Naive thymus-derived CD4-positive, alpha-beta T cell (primary cell): ENCODE data around the gene NCOR2. TPM values are rescaled to one million over a fixed set of nuclear protein-coding genes. Genes with fewer than 3 reads are reported as not detected.

Experiments used
- ATAC-seq: fragments of 150-1000 bp; cut with Tn5 transposase; 2 replicates; pipeline ENCODE4 v1.10.0; 2021; ENCODE audit warnings: mild to moderate bottlenecking, moderate library complexity
- CTCF ChIA-PET: fragments of 350-600 bp; sonication (Branson Sonifier 250); formaldehyde crosslinking; loops from one replicate; lab custom pipeline; 2021; ENCODE audit warnings: antibody characterized with exemption; lab: Charles Lee
- POLR2A ChIA-PET: fragments of 350-600 bp; sonication (Branson Sonifier 250); formaldehyde crosslinking; loops from one replicate; lab custom pipeline; 2021; ENCODE audit warnings: antibody characterized with exemption, inconsistent platforms; lab: Charles Lee
- DNase-seq, 9 donors: peaks; one replicate each; pipeline versions ENCODE4 v3.0.0 to v3.0.0-alpha.2; 2020 to 2022; ENCODE audit warnings: mixed read lengths in 1 of 9
- H3K27ac ChIP-seq: one replicate; pipeline ENCODE4 v1.7.0; 2013; ENCODE audit warnings: mild to moderate bottlenecking, low read depth, low read length, moderate library complexity
- H3K27me3 ChIP-seq, 2 donors: one replicate each; pipeline ENCODE4 v1.7.0; 2013; ENCODE audit warnings: low read length in 2 of 2, mild to moderate bottlenecking in 2 of 2, moderate library complexity in 2 of 2; ENCODE audit not compliant: control insufficient read depth in 2 of 2, insufficient read depth in 2 of 2
- H3K36me3 ChIP-seq, 3 experiments: 1 replicate in 2 of 3; 2 replicates in 1 of 3; pipeline ENCODE4 v1.7.0; 2013; ENCODE audit warnings: low read length in 3 of 3, mild to moderate bottlenecking in 3 of 3, moderate library complexity in 1 of 3; ENCODE audit not compliant: insufficient read depth in 3 of 3, control insufficient read depth in 2 of 3
- H3K4me1 ChIP-seq, 2 donors: one replicate each; pipeline ENCODE4 v1.7.0; 2013; ENCODE audit warnings: low read length in 2 of 2, mild to moderate bottlenecking in 2 of 2, moderate library complexity in 1 of 2; ENCODE audit not compliant: control insufficient read depth in 2 of 2, insufficient read depth in 2 of 2
- H3K4me3 ChIP-seq: 2 replicates; pipeline ENCODE4 v1.7.0; 2013; ENCODE audit warnings: mild to moderate bottlenecking, low read length
- H3K9me3 ChIP-seq, 3 experiments: 1 replicate in 2 of 3; 2 replicates in 1 of 3; pipeline ENCODE4 v1.7.0; 2013; ENCODE audit warnings: low read length in 3 of 3; ENCODE audit not compliant: control insufficient read depth in 2 of 3
- H3K27ac Mint-ChIP-seq, 9 donors: one replicate each; pipeline ENCODE4 v1.8.0; 2020 to 2022; ENCODE audit warnings: mixed read lengths in 9 of 9, mild to moderate bottlenecking in 8 of 9, moderate library complexity in 5 of 9, inconsistent platforms in 2 of 9
- H3K27me3 Mint-ChIP-seq, 5 donors: one replicate each; pipeline ENCODE4 v1.8.0; 2021 to 2022; ENCODE audit warnings: mixed read lengths in 5 of 5, mild to moderate bottlenecking in 1 of 5
- H3K36me3 Mint-ChIP-seq, 5 donors: one replicate each; pipeline ENCODE4 v1.8.0; 2020 to 2022; ENCODE audit warnings: mixed read lengths in 5 of 5, mild to moderate bottlenecking in 3 of 5, inconsistent platforms in 1 of 5
- H3K4me1 Mint-ChIP-seq, 7 donors: one replicate each; pipeline ENCODE4 v1.8.0; 2020 to 2022; ENCODE audit warnings: mixed read lengths in 7 of 7, mild to moderate bottlenecking in 3 of 7, inconsistent platforms in 1 of 7
- H3K4me3 Mint-ChIP-seq, 10 donors: one replicate each; pipeline ENCODE4 v1.8.0; 2020 to 2022; ENCODE audit warnings: mild to moderate bottlenecking in 10 of 10, mixed read lengths in 10 of 10, moderate library complexity in 6 of 10, inconsistent platforms in 2 of 10
- H3K9me3 Mint-ChIP-seq, 11 donors: one replicate each; pipeline ENCODE4 v1.8.0; 2020 to 2022; ENCODE audit warnings: mixed read lengths in 11 of 11, mild to moderate bottlenecking in 4 of 11, inconsistent platforms in 1 of 11, moderate library complexity in 1 of 11
- intact Hi-C, 2 donors: fragments of 100-400 bp; cut with micrococcal nuclease; formaldehyde crosslinking; loops; one replicate each; pipeline ENCODE4 v1.15.1; 2023
- polyA plus RNA-seq, 2 donors: library from polyadenylated mRNA; unstranded; fragments of 300-500 nt; fragmentation: Illumina TruSeq; gene quantifications; one replicate each; pipeline ENCODE4 v1.2.3, GENCODE V29; 2021
- total RNA-seq, 6 experiments: library from RNA in 5 of 6; stranded (reverse) in 5 of 6; gene quantifications; 1 replicate in 5 of 6; 2 replicates in 1 of 6; pipeline ENCODE4 v1.2.3 and lab custom pipeline; 2021 to 2026

The NCOR2 gene
- total and polyA plus RNA-seq, 7 experiments from 2014 or later: 5.3 to 194 (median 109) TPM

- no peak for DNase-seq
- Mint-ChIP-seq H3K27ac (no peak overlapping the region), H3K36me3 (peaks cover 0 to 7% (median 0%) of the 10 kb centered on the region in 5 donors), H3K27me3 (no peaks in the 10 kb centered on the region), H3K9me3 (no peaks in the 10 kb centered on the region), H3K4me1 (peaks cover 7 to 80% (median 64%) of the 10 kb centered on the region in 7 donors), H3K4me3 (peak overlapping the region in 1 of 10 donors; percentile 5)
- no peak for ATAC-seq
- no peak overlapping the region for H3K4me3 ChIP-seq
- ChIA-PET CTCF (no interaction called here), POLR2A (no interaction called here)
- H3K4me1 ChIP-seq: peaks cover 0 to 19% of the 10 kb centered on the region in 2 donors
- H3K9me3 ChIP-seq: no peaks in the 10 kb centered on the region
- peaks cover 0 to 5% (median 0%) of the 10 kb centered on the region in 3 experiments for H3K36me3 ChIP-seq
- no peak overlapping the region for H3K27ac ChIP-seq
- no peaks in the 10 kb centered on the region for H3K27me3 ChIP-seq
- intact Hi-C loops: no loop called here
Measured at GRCh38 chr12:124558313-124558712, 9.1 kb downstream of the NCOR2 start.

DNA sequence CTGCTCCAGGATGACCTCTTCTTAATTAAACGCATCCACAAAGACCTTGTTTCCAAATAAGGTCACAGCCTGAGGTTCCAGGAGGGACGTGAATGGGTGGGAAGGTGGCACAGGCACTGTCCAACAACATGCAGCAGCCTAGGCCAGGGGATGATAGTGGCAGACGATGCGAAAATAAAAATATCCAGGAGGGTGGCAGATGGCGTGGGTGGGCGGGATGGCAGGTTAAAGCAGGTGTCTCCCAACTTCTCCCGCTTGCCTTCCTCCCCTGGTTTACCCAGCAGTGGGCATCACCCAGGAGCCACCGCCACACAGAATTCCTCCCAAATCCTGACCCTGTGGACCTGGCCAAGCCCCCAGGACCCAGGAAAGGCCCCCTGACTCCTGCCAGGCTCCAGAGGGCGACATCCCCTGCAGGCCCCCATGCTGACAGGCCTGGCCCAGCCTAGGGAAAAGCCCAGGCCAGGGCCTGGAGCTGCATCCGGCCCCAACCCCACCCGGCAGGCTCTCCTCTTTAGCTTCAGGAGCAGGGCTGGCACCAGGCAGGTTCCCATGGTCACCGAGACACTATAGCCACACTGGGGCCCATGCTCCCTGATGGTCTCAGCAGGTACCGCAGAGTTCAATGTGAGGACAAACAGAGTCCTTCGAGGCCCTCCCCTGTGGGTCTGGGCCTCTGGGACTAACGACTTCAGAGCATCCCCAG lies 9.7 kb downstream of the NCOR2 start:
- POLR2A ChIA-PET: no interaction called here
- peak overlapping the region in 1 of 9 donors; percentile 88 for H3K27ac Mint-ChIP-seq
- peaks cover 0 to 7% (median 0%) of the 10 kb centered on the region in 5 donors for H3K36me3 Mint-ChIP-seq
- Histone ChIP-seq H3K9me3 (no peaks in the 10 kb centered on the region), H3K27me3 (no peaks in the 10 kb centered on the region), H3K27ac (no peak overlapping the region), H3K36me3 (peaks cover 0 to 5% (median 0%) of the 10 kb centered on the region in 3 experiments), H3K4me3 (no peak overlapping the region), H3K4me1 (peaks cover 0 to 19% of the 10 kb centered on the region in 2 donors)
- no peaks in the 10 kb centered on the region for H3K27me3 Mint-ChIP-seq
- ATAC-seq (no peak), DNase-seq (no peak)
- peaks cover 7 to 79% (median 65%) of the 10 kb centered on the region in 7 donors for H3K4me1 Mint-ChIP-seq
- no peaks in the 10 kb centered on the region for H3K9me3 Mint-ChIP-seq
- intact Hi-C loops: no loop called here
- CTCF ChIA-PET: no interaction called here
- H3K4me3 Mint-ChIP-seq: peak overlapping the region in 1 of 10 donors; percentile 35

- Mint-ChIP-seq H3K4me1 (peaks cover 12 to 78% (median 66%) of the 10 kb centered on the region in 7 donors), H3K9me3 (no peaks in the 10 kb centered on the region), H3K36me3 (peaks cover 0 to 10% (median 0%) of the 10 kb centered on the region in 5 donors), H3K27me3 (no peaks in the 10 kb centered on the region), H3K27ac (peak overlapping the region in 2 of 9 donors; percentile 45 to 88), H3K4me3 (peak overlapping the region in 1 of 10 donors; percentile 35)
- intact Hi-C loops: no loop called here
- no peaks in the 10 kb centered on the region for H3K27me3 ChIP-seq
- POLR2A ChIA-PET: no interaction called here
- ATAC-seq: no peak
- H3K9me3 ChIP-seq: no peaks in the 10 kb centered on the region
- H3K27ac ChIP-seq: no peak overlapping the region
- CTCF ChIA-PET: no interaction called here
- peaks cover 0 to 5% (median 0%) of the 10 kb centered on the region in 3 experiments for H3K36me3 ChIP-seq
- no peak overlapping the region for H3K4me3 ChIP-seq
- no peak for DNase-seq
- H3K4me1 ChIP-seq: peaks cover 0 to 23% of the 10 kb centered on the region in 2 donors
Measured at GRCh38 chr12:124556896-124557501, 10.4 kb downstream of the NCOR2 start.

- peaks cover 0 to 10% (median 0%) of the 10 kb centered on the region in 5 donors for H3K36me3 Mint-ChIP-seq
- POLR2A ChIA-PET: no interaction called here
Measured at GRCh38 chr12:124556074-124556466, 11.3 kb downstream of the NCOR2 start.

GRCh38 chr12:124555168-124556073 lies 12.0 kb downstream of the NCOR2 start:
- POLR2A ChIA-PET: interaction anchor here (0.8 kb wide), 1 partner anchor 8 kb away, joined by 4 read pairs; no protein-coding TSS in a partner anchor
- no peak overlapping the region for H3K27ac ChIP-seq
- peak; percentile 16 for ATAC-seq
- H3K27me3 ChIP-seq: no peaks in the 10 kb centered on the region
- Mint-ChIP-seq H3K27ac (peak overlapping the region in 4 of 9 donors; percentile 30 to 57 (median 55)), H3K9me3 (no peaks in the 10 kb centered on the region), H3K4me3 (peak overlapping the region in 9 of 10 donors; percentile 21 to 75 (median 62)), H3K36me3 (peaks cover 0 to 10% (median 0%) of the 10 kb centered on the region in 5 donors), H3K27me3 (no peaks in the 10 kb centered on the region), H3K4me1 (peaks cover 25 to 82% (median 66%) of the 10 kb centered on the region in 7 donors)
- CTCF ChIA-PET: interaction anchor here (0.9 to 1.2 kb wide), 2 partner anchors 9 to 89 kb away, joined by 3 read pairs; no protein-coding TSS in a partner anchor
- H3K4me3 ChIP-seq: peak overlapping the region; percentile 38
- intact Hi-C loops: no loop called here
- H3K36me3 ChIP-seq: peaks cover 0 to 5% (median 0%) of the 10 kb centered on the region in 3 experiments
- peaks cover 0 to 37% of the 10 kb centered on the region in 2 donors for H3K4me1 ChIP-seq
- H3K9me3 ChIP-seq: no peaks in the 10 kb centered on the region
- DNase-seq: no peak

More at GRCh38 chr12:124556074-124556466, 11.3 kb downstream of the NCOR2 start:
- Histone ChIP-seq H3K27me3 (no peaks in the 10 kb centered on the region), H3K4me3 (no peak overlapping the region), H3K36me3 (peaks cover 0 to 5% (median 0%) of the 10 kb centered on the region in 3 experiments), H3K27ac (no peak overlapping the region), H3K9me3 (no peaks in the 10 kb centered on the region), H3K4me1 (peaks cover 0 to 31% of the 10 kb centered on the region in 2 donors)
- DNase-seq: no peak
- Mint-ChIP-seq H3K4me3 (peak overlapping the region in 3 of 10 donors; percentile 11 to 71 (median 26)), H3K4me1 (peaks cover 18 to 82% (median 66%) of the 10 kb centered on the region in 7 donors), H3K27ac (peak overlapping the region in 3 of 9 donors; percentile 45 to 57 (median 56)), H3K9me3 (no peaks in the 10 kb centered on the region), H3K27me3 (no peaks in the 10 kb centered on the region)
- intact Hi-C loops: no loop called here
- no peak for ATAC-seq
- CTCF ChIA-PET: no interaction called here
